Keratinocyte (primary cell): ENCODE results near the gene PRKCH.

ENCODE experiments used
- CTCF ChIP-seq, 3 experiments: IDR thresholded peaks in 1 of 3; conservative IDR thresholded peaks in 1 of 3; optimal IDR thresholded peaks in 1 of 3; 2 replicates in 2 of 3; 3 replicates in 1 of 3; pipeline versions ENCODE3 to v1.5.1; 2011; ENCODE audit warnings: low read length in 3 of 3, mild to moderate bottlenecking in 3 of 3, moderate library complexity in 2 of 3, control low read depth in 1 of 3, inconsistent platforms in 1 of 3; ENCODE audit not compliant: insufficient read depth in 2 of 3; ENCODE audit errors: extremely low read depth in 1 of 3
- EZH2 ChIP-seq: IDR thresholded peaks from one replicate; pipeline ENCODE4 v1.6.1; 2012; ENCODE audit warnings: inconsistent platforms, mild to moderate bottlenecking, low read length, moderate library complexity

GRCh38 chr14:61502459-61503093 lies 181.2 kb downstream of the PRKCH start:
- no peak for TF ChIP-seq CTCF (optimal IDR thresholded peaks at IDR 0.05 in 1 of 3, IDR thresholded peaks at IDR 0.05 in 1 of 3, conservative IDR thresholded peaks at IDR 0.05 in 1 of 3; ENCODE audit: extremely low read depth in 1 of 3, insufficient read depth in 2 of 3, low read length in 3 of 3)
- no peak for TF ChIP-seq EZH2
